Stomach smooth muscle (tissue), 2 donors: ENCODE data around the gene OGT.
A peak's percentile ranks its signal among the peaks of the same experiment; 100 is the strongest.
"Not testable (repeated sequence)": the region's sequence is repeated elsewhere in the genome, so short reads cannot be mapped to it uniquely, and the experiment has no call there.

ENCODE experiments used
- H3K27ac ChIP-seq: one replicate; pipeline ENCODE4 v1.7.0; 2013; ENCODE audit warnings: mild to moderate bottlenecking, low read length, inconsistent platforms
- H3K27me3 ChIP-seq, 2 donors: one replicate each; pipeline ENCODE4 v1.7.0; 2013; ENCODE audit warnings: low read length in 2 of 2; ENCODE audit not compliant: insufficient read depth in 2 of 2, control insufficient read depth in 1 of 2
- H3K36me3 ChIP-seq, 2 donors: one replicate each; pipeline ENCODE4 v1.7.0; 2013; ENCODE audit warnings: low read length in 2 of 2; ENCODE audit not compliant: control insufficient read depth in 2 of 2, insufficient read depth in 2 of 2
- H3K4me1 ChIP-seq: one replicate; pipeline ENCODE4 v1.7.0; 2013; ENCODE audit warnings: low read length; ENCODE audit not compliant: control insufficient read depth, insufficient read depth
- H3K4me3 ChIP-seq, 2 donors: one replicate each; pipeline ENCODE4 v1.7.0; 2013; ENCODE audit warnings: low read length in 2 of 2
- H3K9ac ChIP-seq, 2 donors: one replicate each; pipeline ENCODE4 v1.7.0; 2013; ENCODE audit warnings: low read length in 2 of 2, mild to moderate bottlenecking in 1 of 2
- H3K9me3 ChIP-seq, 2 donors: one replicate each; pipeline ENCODE4 v1.7.0; 2013; ENCODE audit warnings: low read length in 2 of 2; ENCODE audit not compliant: control insufficient read depth in 2 of 2
- donor health status: healthy.
- donor health status: Pancreatic carcinoma.

The OGT gene

DNA sequence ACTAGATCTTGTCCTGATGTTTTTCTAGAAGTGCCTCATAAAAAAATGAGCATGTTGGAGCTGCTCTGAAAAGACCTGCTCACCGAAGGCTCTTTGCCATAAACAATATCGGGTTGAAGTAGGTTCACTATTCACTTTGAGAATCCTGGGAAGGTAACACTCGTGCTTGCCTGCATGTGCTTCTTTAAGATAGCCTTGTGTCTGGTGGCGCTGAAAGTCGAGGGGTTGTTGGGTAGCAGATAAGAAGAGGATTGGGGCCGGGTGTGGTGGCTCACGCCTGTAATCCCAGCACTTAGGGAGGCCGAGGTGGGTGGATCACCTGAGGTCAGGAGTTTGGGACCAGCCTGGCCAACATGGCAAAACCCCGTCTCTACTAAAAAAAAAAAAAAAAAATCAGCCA lies 78.8 kb downstream of the OGT start:
- H3K4me3 ChIP-seq, H3K9ac ChIP-seq, H3K27ac ChIP-seq, H3K9me3 ChIP-seq, H3K4me1 ChIP-seq: not testable (repeated sequence)
- peaks cover 24 to 29% of the 10 kb centered on the region in 2 donors for H3K36me3 ChIP-seq
- H3K27me3 ChIP-seq, result peaks cover 0 to 19% of the 10 kb centered on the region in 2 donors

DNA sequence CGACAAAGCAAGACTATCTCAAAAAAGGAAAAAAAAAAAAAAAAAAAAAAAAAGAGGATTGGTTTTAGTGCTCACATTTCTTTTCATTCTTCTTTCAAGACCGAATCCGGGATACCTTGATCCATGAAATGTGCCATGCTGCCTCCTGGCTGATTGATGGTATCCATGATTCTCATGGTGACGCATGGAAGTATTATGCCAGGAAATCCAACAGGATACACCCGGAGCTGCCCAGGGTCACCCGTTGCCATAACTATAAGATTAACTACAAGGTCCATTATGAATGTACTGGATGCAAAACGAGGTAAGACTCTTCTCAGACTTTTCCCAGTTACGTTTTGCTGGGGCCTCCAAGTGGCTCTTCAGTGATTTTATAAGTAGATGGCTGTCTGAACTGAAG lies 79.4 kb downstream of the OGT start:
- no peak overlapping the region for H3K9ac ChIP-seq
- H3K4me3 ChIP-seq, result no peak overlapping the region
- no peaks in the 10 kb centered on the region for H3K4me1 ChIP-seq
- H3K27me3 ChIP-seq, result peaks cover 0 to 14% of the 10 kb centered on the region in 2 donors
- peaks cover 22 to 29% of the 10 kb centered on the region in 2 donors for H3K36me3 ChIP-seq
- no peaks in the 10 kb centered on the region for H3K9me3 ChIP-seq
- no peak overlapping the region for H3K27ac ChIP-seq

DNA sequence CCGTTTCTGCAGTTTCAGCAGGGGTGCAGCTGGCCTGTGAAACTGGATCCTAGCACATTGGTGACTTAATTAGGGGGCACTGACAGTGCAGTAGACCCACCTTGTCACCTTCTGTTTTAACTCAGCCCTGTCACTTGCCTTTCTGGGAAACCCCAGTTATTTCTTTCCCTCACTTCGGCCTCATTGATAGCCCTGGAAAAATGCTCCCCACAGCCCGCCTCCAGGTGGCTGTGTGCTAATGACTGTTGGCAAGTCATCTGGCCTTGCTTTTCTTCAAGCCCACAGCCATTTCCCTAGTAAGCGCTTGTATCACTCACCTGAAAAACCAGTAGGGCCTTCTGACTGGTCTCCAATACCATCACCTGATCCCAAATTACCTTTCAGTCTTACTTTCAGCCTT lies 82.2 kb downstream of the OGT start:
- Histone ChIP-seq H3K9ac (no peak overlapping the region), H3K4me3 (no peak overlapping the region), H3K4me1 (no peaks in the 10 kb centered on the region), H3K36me3 (peaks cover 9 to 15% of the 10 kb centered on the region in 2 donors), H3K9me3 (no peaks in the 10 kb centered on the region), H3K27ac (no peak overlapping the region), H3K27me3 (peaks cover 0 to 14% of the 10 kb centered on the region in 2 donors)

- Histone ChIP-seq H3K9ac (no peak overlapping the region), H3K4me1 (no peaks in the 10 kb centered on the region), H3K9me3 (no peaks in the 10 kb centered on the region), H3K27me3 (peaks cover 0 to 10% of the 10 kb centered on the region in 2 donors), H3K4me3 (no peak overlapping the region), H3K27ac (no peak overlapping the region), H3K36me3 (peaks cover 9 to 11% of the 10 kb centered on the region in 2 donors)
Observed at GRCh38 chrX:71615954-71616353, 83.0 kb downstream of the OGT start.

GRCh38 chrX:71616672-71617529 lies 84.0 kb downstream of the OGT start:
- peaks cover 5% of the 10 kb centered on the region for H3K4me1 ChIP-seq
- H3K9ac ChIP-seq, result no peak overlapping the region
- H3K9me3 ChIP-seq, result no peaks in the 10 kb centered on the region
- peaks cover 0 to 10% of the 10 kb centered on the region in 2 donors for H3K27me3 ChIP-seq
- no peak overlapping the region for H3K4me3 ChIP-seq
- peaks cover 6 to 7% of the 10 kb centered on the region in 2 donors for H3K36me3 ChIP-seq
- H3K27ac ChIP-seq, result no peak overlapping the region

DNA sequence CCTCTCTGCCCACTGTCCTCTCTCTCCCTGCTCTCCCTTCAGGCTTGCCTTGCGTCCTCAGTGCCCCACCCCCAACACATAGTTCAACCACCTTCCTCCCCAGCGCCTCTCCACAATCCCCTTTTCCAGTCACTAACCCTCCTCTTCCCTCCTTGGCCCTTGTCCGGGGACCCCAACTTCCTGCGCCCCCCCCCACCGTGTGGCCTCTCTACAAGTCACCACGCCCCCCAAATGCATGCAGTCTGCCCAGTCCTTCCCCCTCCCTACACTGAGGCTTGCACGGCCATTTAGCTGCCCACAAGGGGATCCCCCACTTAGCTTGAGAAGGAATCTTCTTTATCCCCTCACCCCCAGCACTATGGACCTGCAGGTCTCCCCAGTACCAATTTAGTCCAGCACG lies 84.8 kb downstream of the OGT start:
- no peak overlapping the region for H3K9ac ChIP-seq
- H3K27me3 ChIP-seq, result peaks cover 0 to 10% of the 10 kb centered on the region in 2 donors
- H3K4me1 ChIP-seq, result peaks cover 12% of the 10 kb centered on the region
- no peak overlapping the region for H3K4me3 ChIP-seq
- H3K9me3 ChIP-seq, result no peaks in the 10 kb centered on the region
- H3K27ac ChIP-seq, result no peak overlapping the region
- peaks cover 1 to 4% of the 10 kb centered on the region in 2 donors for H3K36me3 ChIP-seq

GRCh38 chrX:71618303-71618721 lies 85.4 kb downstream of the OGT start, which contains the start of gene CXCR3:
Gene CXCR3, minus strand, starts transcription at chrX:71618511. Its CDS starts 62 bp downstream, at chrX:71618449.
- Histone ChIP-seq H3K9me3 (no peaks in the 10 kb centered on the region), H3K4me3 (no peak within 1 kb of the TSS), H3K36me3 (peaks cover 0 to 4% of the 10 kb centered on the region in 2 donors), H3K27ac (no peak within 1 kb of the TSS), H3K27me3 (peaks cover 0 to 10% of the 10 kb centered on the region in 2 donors), H3K9ac (no peak within 1 kb of the TSS), H3K4me1 (peaks cover 16% of the 10 kb centered on the region)

- peaks cover 17% of the 10 kb centered on the region for H3K4me1 ChIP-seq
- H3K36me3 ChIP-seq, result no peaks in the 10 kb centered on the region
- no peak overlapping the region for H3K9ac ChIP-seq
- peaks cover 0 to 14% of the 10 kb centered on the region in 2 donors for H3K27me3 ChIP-seq
- H3K4me3 ChIP-seq, result no peak overlapping the region
- no peak overlapping the region for H3K27ac ChIP-seq
- H3K9me3 ChIP-seq, result no peaks in the 10 kb centered on the region
Observed at GRCh38 chrX:71618787-71619186, 85.9 kb downstream of the OGT start.

DNA sequence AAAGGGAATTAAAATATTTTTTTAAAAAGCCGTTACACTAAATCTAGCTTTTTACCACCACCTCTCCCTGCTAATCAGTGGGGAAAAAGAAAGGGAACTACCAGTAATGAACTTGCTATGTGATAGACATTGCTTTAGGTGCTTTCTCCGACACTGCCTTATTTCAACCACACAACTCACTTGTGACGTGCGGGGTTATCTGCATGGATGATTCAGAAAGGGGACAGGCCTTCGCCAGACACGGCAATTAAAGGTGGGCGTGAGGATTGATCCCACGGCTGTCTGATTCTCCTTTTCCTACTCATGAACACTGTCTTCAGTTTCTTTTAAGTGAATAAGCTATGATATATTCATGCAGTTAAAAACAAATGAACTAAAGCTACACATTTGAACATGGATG lies 86.3 kb downstream of the OGT start:
- Histone ChIP-seq H3K4me1 (peaks cover 17% of the 10 kb centered on the region), H3K27ac (no peak overlapping the region), H3K9me3 (no peaks in the 10 kb centered on the region), H3K36me3 (no peaks in the 10 kb centered on the region), H3K4me3 (no peak overlapping the region), H3K27me3 (peaks cover 0 to 14% of the 10 kb centered on the region in 2 donors), H3K9ac (no peak overlapping the region)

GRCh38 chrX:71619986-71620385 lies 87.1 kb downstream of the OGT start:
- no peaks in the 10 kb centered on the region for H3K9me3 ChIP-seq
- H3K36me3 ChIP-seq, result no peaks in the 10 kb centered on the region
- peaks cover 17% of the 10 kb centered on the region for H3K4me1 ChIP-seq
- H3K4me3 ChIP-seq, result no peak overlapping the region
- H3K27ac ChIP-seq, result no peak overlapping the region
- no peak overlapping the region for H3K9ac ChIP-seq
- H3K27me3 ChIP-seq, result peaks cover 0 to 14% of the 10 kb centered on the region in 2 donors

GRCh38 chrX:71621603-71622002 lies 88.7 kb downstream of the OGT start:
- no peak overlapping the region for H3K4me3 ChIP-seq
- H3K36me3 ChIP-seq, result no peaks in the 10 kb centered on the region
- H3K9ac ChIP-seq, result no peak overlapping the region
- no peaks in the 10 kb centered on the region for H3K9me3 ChIP-seq
- H3K27ac ChIP-seq, result peak overlapping the region; percentile 77
- H3K4me1 ChIP-seq, result peaks cover 17% of the 10 kb centered on the region
- H3K27me3 ChIP-seq, result peaks cover 0 to 10% of the 10 kb centered on the region in 2 donors
